Activated CD8-positive, alpha-beta memory T cell treated with anti-CD3 and anti-CD28 coated beads for 1 hour (primary cell): ENCODE results near the gene EVI2B.
A peak's percentile ranks its signal among the peaks of the same experiment; 100 is the strongest.
"Not testable (repeated sequence)": the region's sequence is repeated elsewhere in the genome, so short reads cannot be mapped to it uniquely, and the experiment has no call there.

ENCODE experiments used
- DNase-seq, 2 donors: peaks; one replicate each; pipeline ENCODE4 v3.0.0-alpha.2; 2020; ENCODE audit warnings: low read depth in 1 of 2; ENCODE audit errors: extremely low read depth in 1 of 2

The EVI2B gene

GRCh38 chr17:31310886-31311285 lies 3.0 kb downstream of the EVI2B start:
- no peak for DNase-seq

GRCh38 chr17:31310260-31310659 lies 3.6 kb downstream of the EVI2B start:
- peak in 1 of 2 donors; percentile 38 for DNase-seq

GRCh38 chr17:31309556-31309955 lies 4.3 kb downstream of the EVI2B start:
- no peak for DNase-seq

GRCh38 chr17:31308372-31309334 lies 5.2 kb downstream of the EVI2B start:
- DNase-seq = no peak

GRCh38 chr17:31307640-31308039 lies 6.2 kb downstream of the EVI2B start:
- DNase-seq = no peak

- no peak for DNase-seq
Measured at GRCh38 chr17:31299624-31300023, 14.2 kb downstream of the EVI2B start.

- DNase-seq = no peak
Measured at GRCh38 chr17:31297090-31297489, 16.8 kb downstream of the EVI2B start, which contains the start of gene OMG. OMG (minus strand) TSS chr17:31297239; CDS start chr17:31296331, 908 bp downstream.

- DNase-seq = no peak
Measured at GRCh38 chr17:31296142-31296541, 17.7 kb downstream of the EVI2B start.

GRCh38 chr17:31295489-31295871 lies 18.4 kb downstream of the EVI2B start:
- DNase-seq = no peak

GRCh38 chr17:31294820-31295488 lies 18.9 kb downstream of the EVI2B start:
- no peak for DNase-seq

- no peak for DNase-seq
Measured at GRCh38 chr17:31294231-31294630, 19.6 kb downstream of the EVI2B start.

- no peak for DNase-seq
Measured at GRCh38 chr17:31293581-31293980, 20.3 kb downstream of the EVI2B start.

- no peak for DNase-seq
Measured at GRCh38 chr17:31291820-31292219, 22.0 kb downstream of the EVI2B start.

GRCh38 chr17:31289790-31290189 lies 24.1 kb downstream of the EVI2B start:
- DNase-seq = no peak

- DNase-seq = not testable (repeated sequence)
Measured at GRCh38 chr17:31287932-31288331, 25.9 kb downstream of the EVI2B start.

- no peak for DNase-seq
Measured at GRCh38 chr17:31286587-31286986, 27.3 kb downstream of the EVI2B start.

GRCh38 chr17:31283841-31284240 lies 30.0 kb downstream of the EVI2B start:
- DNase-seq = no peak

- DNase-seq = no peak
Measured at GRCh38 chr17:31281061-31281460, 32.8 kb downstream of the EVI2B start.

GRCh38 chr17:31279401-31279800 lies 34.5 kb downstream of the EVI2B start:
- no peak for DNase-seq

GRCh38 chr17:31275116-31275515 lies 38.7 kb downstream of the EVI2B start:
- no peak for DNase-seq

GRCh38 chr17:31274252-31274651 lies 39.6 kb downstream of the EVI2B start:
- no peak for DNase-seq

- no peak for DNase-seq
Measured at GRCh38 chr17:31273516-31273915, 40.3 kb downstream of the EVI2B start.
